Keratinocyte (primary cell): Measurements from ENCODE around the gene SYS1. TPM values are rescaled to one million over a fixed set of nuclear protein-coding genes. Genes with fewer than 3 reads are reported as not detected.

Experiments used
- DNase-seq: peaks from one replicate; pipeline ENCODE4 v3.0.0-alpha.2; 2011; ENCODE audit warnings: low read depth, missing footprints, low spot score
- FAIRE-seq: peaks from 2 replicates; lab custom pipeline; 2011; peaks lifted over from hg19 to GRCh38; lab: Jason Lieb, UNC
- H2AFZ ChIP-seq: 2 replicates; pipeline ENCODE4 v1.6.0; 2012; ENCODE audit warnings: low read length, control low read depth, inconsistent platforms; ENCODE audit not compliant: control insufficient read depth
- H3K27ac ChIP-seq: 2 replicates; pipeline ENCODE4 v1.5.1; 2011; ENCODE audit warnings: low read length; ENCODE audit not compliant: control insufficient read depth, insufficient read depth
- H3K27me3 ChIP-seq: 3 replicates; pipeline ENCODE4 v1.6.0; 2011; ENCODE audit warnings: low read length; ENCODE audit not compliant: control insufficient read depth, insufficient read depth; ENCODE audit errors: extremely low read depth
- H3K36me3 ChIP-seq, 2 experiments: 2 replicates in 1 of 2; 3 replicates in 1 of 2; pipeline ENCODE4 v1.5.1; 2011; ENCODE audit warnings: low read length in 2 of 2, mild to moderate bottlenecking in 1 of 2; ENCODE audit not compliant: control insufficient read depth in 2 of 2, insufficient read depth in 2 of 2; ENCODE audit errors: extremely low read depth in 1 of 2
- H3K4me1 ChIP-seq: 3 replicates; pipeline ENCODE4 v1.5.1; 2011; ENCODE audit warnings: low read length; ENCODE audit not compliant: control insufficient read depth, insufficient read depth; ENCODE audit errors: extremely low read depth
- H3K4me2 ChIP-seq: 3 replicates; pipeline ENCODE4 v1.6.0; 2011; ENCODE audit warnings: low read depth, low read length; ENCODE audit not compliant: control insufficient read depth, insufficient read depth; ENCODE audit errors: extremely low read depth
- H3K4me3 ChIP-seq, 3 experiments: fragments of 200-600 bp in 1 of 3; sonication (generic) in 1 of 3; 2 replicates in 2 of 3; 3 replicates in 1 of 3; pipeline ENCODE4 v1.5.1; 2011 to 2016; ENCODE audit warnings: low read length in 3 of 3, mild to moderate bottlenecking in 3 of 3, control low read depth in 2 of 3, inconsistent platforms in 1 of 3, low read depth in 1 of 3, mixed read lengths in 1 of 3, mixed run types in 1 of 3, moderate library complexity in 1 of 3; ENCODE audit not compliant: control insufficient read depth in 2 of 3, insufficient read depth in 2 of 3; ENCODE audit errors: extremely low read depth in 1 of 3
- H3K79me2 ChIP-seq: 2 replicates; pipeline ENCODE4 v1.6.0; 2012; ENCODE audit warnings: low read length; ENCODE audit not compliant: control insufficient read depth, insufficient read depth
- H3K9ac ChIP-seq: 3 replicates; pipeline ENCODE4 v1.6.0; 2011; ENCODE audit warnings: low read length; ENCODE audit not compliant: control insufficient read depth, insufficient read depth; ENCODE audit errors: extremely low read depth
- H3K9me1 ChIP-seq: 3 replicates; pipeline ENCODE4 v1.6.0; 2011; ENCODE audit warnings: low read length; ENCODE audit not compliant: control insufficient read depth, insufficient read depth; ENCODE audit errors: extremely low read depth
- H3K9me3 ChIP-seq: 2 replicates; pipeline ENCODE4 v1.5.1; 2012; ENCODE audit warnings: low read depth, low read length; ENCODE audit not compliant: control insufficient read depth
- H4K20me1 ChIP-seq: 3 replicates; pipeline ENCODE4 v1.6.0; 2011; ENCODE audit warnings: low read length; ENCODE audit not compliant: control insufficient read depth, insufficient read depth; ENCODE audit errors: extremely low read depth
- CTCF ChIP-seq, 3 experiments: IDR thresholded peaks in 1 of 3; conservative IDR thresholded peaks in 1 of 3; optimal IDR thresholded peaks in 1 of 3; 2 replicates in 2 of 3; 3 replicates in 1 of 3; pipeline versions ENCODE3 to v1.5.1; 2011; ENCODE audit warnings: low read length in 3 of 3, mild to moderate bottlenecking in 3 of 3, moderate library complexity in 2 of 3, control low read depth in 1 of 3, inconsistent platforms in 1 of 3; ENCODE audit not compliant: insufficient read depth in 2 of 3; ENCODE audit errors: extremely low read depth in 1 of 3
- EZH2 ChIP-seq: IDR thresholded peaks from one replicate; pipeline ENCODE4 v1.6.1; 2012; ENCODE audit warnings: inconsistent platforms, mild to moderate bottlenecking, low read length, moderate library complexity
- dilution Hi-C: fragments of 300-500 bp; cut with MboI; formaldehyde crosslinking; loops from one replicate; pipeline ENCODE4 v1.7.0; 2020; ENCODE audit warnings: low sequenced_read_pairs; ENCODE audit not compliant: extremely low pct_ligation_motif_present
- polyA plus RNA-seq, 5 experiments: library from polyadenylated mRNA; depleted of rRNA in 3 of 5; stranded (reverse) in 3 of 5; stranded (forward) in 1 of 5; unstranded in 1 of 5; fragments of >200 nt; gene quantifications; 1 replicate in 1 of 5; 2 replicates in 3 of 5; 3 replicates in 1 of 5; pipeline versions ENCODE4 v1.2.1 to v1.2.3, GENCODE V29; 2011 to 2012; ENCODE audit warnings: missing spikeins in 2 of 5, low read depth in 1 of 5, low replicate concordance in 1 of 5

Gene SYS1
- polyA plus RNA-seq, 1 donor (not counting 4 experiments of a cell fraction or from before 2014, with no cell fraction given): 16.8 TPM

DNA sequence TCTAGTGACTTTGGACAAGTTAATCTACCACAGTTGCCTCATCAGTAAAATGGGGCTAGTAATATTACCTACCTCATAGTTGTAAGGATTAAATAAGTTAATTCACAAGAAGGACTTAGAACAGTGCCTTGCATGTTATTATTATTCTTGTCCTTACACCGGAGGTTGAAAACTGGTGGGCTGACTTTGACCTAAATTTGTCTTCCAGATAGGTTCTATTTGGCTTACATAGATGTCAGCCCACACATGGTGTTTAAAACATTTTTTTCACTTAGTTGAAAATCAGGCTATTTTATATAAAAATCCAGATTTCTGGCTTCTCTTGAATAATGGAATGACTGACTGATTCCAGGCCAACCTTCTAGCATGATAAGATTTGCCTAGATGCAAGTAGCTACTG is 3.2 kb downstream of the SYS1 start:
- dilution Hi-C loops: no loop called here
- no peaks in the 10 kb centered on the region for H4K20me1 ChIP-seq
- TF ChIP-seq EZH2: no peak
- TF ChIP-seq CTCF (optimal IDR thresholded peaks at IDR 0.05 in 1 of 3, IDR thresholded peaks at IDR 0.05 in 1 of 3, conservative IDR thresholded peaks at IDR 0.05 in 1 of 3; ENCODE audit: extremely low read depth in 1 of 3, insufficient read depth in 2 of 3, low read length in 3 of 3): no peak

GRCh38 chr20:45366631-45367030 is 3.7 kb downstream of the SYS1 start:
- no peak overlapping the region for H3K9ac ChIP-seq
- H3K4me3 ChIP-seq: no peak overlapping the region
- dilution Hi-C loops: no loop called here
- no peaks in the 10 kb centered on the region for H3K9me3 ChIP-seq
- no peaks in the 10 kb centered on the region for H4K20me1 ChIP-seq
- H3K4me2 ChIP-seq: no peak overlapping the region
- DNase-seq (no peak), FAIRE-seq (no peak)
- peaks cover 9% of the 10 kb centered on the region for H3K4me1 ChIP-seq
- no peak overlapping the region for H3K27ac ChIP-seq
- H3K9me1 ChIP-seq: no peaks in the 10 kb centered on the region
- H3K79me2 ChIP-seq: peaks cover 19% of the 10 kb centered on the region
- H3K27me3 ChIP-seq: no peaks in the 10 kb centered on the region
- TF ChIP-seq EZH2 (no peak), CTCF (optimal IDR thresholded peaks at IDR 0.05 in 1 of 3, IDR thresholded peaks at IDR 0.05 in 1 of 3, conservative IDR thresholded peaks at IDR 0.05 in 1 of 3; ENCODE audit: extremely low read depth in 1 of 3, insufficient read depth in 2 of 3, low read length in 3 of 3) (no peak)
- H3K36me3 ChIP-seq: peaks cover 12 to 23% of the 10 kb centered on the region in 2 experiments
- no peak overlapping the region for H2AFZ ChIP-seq

More for the DNA sequence above, 3.2 kb downstream of the SYS1 start:
- Histone ChIP-seq H3K79me2 (peaks cover 19% of the 10 kb centered on the region), H3K27ac (no peak overlapping the region), H2AFZ (no peak overlapping the region), H3K9ac (no peak overlapping the region), H3K4me3 (no peak overlapping the region), H3K9me1 (no peaks in the 10 kb centered on the region), H3K36me3 (peaks cover 12 to 23% of the 10 kb centered on the region in 2 experiments), H3K9me3 (no peaks in the 10 kb centered on the region), H3K27me3 (no peaks in the 10 kb centered on the region), H3K4me1 (peaks cover 9% of the 10 kb centered on the region), H3K4me2 (no peak overlapping the region)
- FAIRE-seq (no peak), DNase-seq (no peak)
